Fibroblast of lung (primary cell): ENCODE results near the gene CLINT1.

Experiments used
- CTCF ChIP-seq, 2 donors: IDR thresholded peaks in 1 of 2; conservative IDR thresholded peaks in 1 of 2; 1 replicate in 1 of 2; 2 replicates in 1 of 2; pipeline ENCODE4 v1.5.1; 2011 to 2012; ENCODE audit warnings: low read length in 2 of 2, control low read depth in 1 of 2, inconsistent platforms in 1 of 2, low read depth in 1 of 2, mild to moderate bottlenecking in 1 of 2
- EZH2 ChIP-seq: IDR thresholded peaks from 2 replicates; pipeline ENCODE4 v1.5.1; 2012; ENCODE audit warnings: low read length, control low read depth, mild to moderate bottlenecking; ENCODE audit errors: missing control alignments

GRCh38 chr5:157747173-157747740 lies 111.7 kb downstream of the CLINT1 start:
- TF ChIP-seq EZH2 (no peak), CTCF (conservative IDR thresholded peaks at IDR 0.05 in 1 of 2, IDR thresholded peaks at IDR 0.05 in 1 of 2; ENCODE audit: low read depth in 1 of 2, low read length in 2 of 2) (no peak)
